NCI-H128 (cell line): ENCODE data around the gene TUBB3.
A peak's percentile ranks its signal among the peaks of the same experiment; 100 is the strongest.
"Not testable (repeated sequence)": the region's sequence is repeated elsewhere in the genome, so short reads cannot be mapped to it uniquely, and the experiment has no call there.

Experiments
- DNase-seq: peaks from one replicate; lab custom pipeline; 2025; ENCODE audit not compliant: unreplicated experiment; lab: John Stamatoyannopoulos, UW

Gene TUBB3

DNA sequence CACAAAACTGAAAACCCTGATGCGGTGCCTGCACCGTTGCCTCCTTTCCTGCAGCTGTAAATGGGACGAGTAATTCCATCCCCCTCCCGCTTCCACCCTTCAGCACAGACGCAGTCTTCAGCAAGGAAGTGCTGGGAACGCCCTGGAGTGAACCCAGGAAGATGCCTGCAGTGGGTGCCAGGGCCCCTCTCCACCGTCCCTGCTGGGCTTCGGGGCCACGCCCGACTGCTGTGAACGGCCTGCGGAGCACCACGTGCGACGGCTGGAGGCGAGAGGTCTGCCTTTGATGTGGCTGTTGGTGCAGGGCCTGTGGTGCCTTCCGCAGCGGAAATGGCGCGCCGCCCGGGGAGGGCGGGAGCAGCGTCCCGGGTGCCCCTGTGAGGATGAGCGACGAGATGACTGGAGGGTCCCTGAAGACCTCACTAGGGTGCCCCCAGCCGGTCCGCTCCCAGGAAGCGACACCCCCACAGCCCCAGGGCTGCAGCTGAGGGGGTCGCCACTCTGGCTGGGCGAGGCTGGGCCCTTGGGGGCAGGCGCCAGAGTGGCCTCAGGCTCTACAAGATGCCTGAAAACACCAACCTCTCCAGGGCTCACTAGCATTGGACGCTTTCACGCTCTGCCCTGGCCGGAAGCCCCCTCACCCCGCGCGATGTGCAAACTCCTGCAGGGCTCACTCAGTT is 5.2 kb upstream of the TUBB3 start:
- peak; percentile 34 for DNase-seq

DNA sequence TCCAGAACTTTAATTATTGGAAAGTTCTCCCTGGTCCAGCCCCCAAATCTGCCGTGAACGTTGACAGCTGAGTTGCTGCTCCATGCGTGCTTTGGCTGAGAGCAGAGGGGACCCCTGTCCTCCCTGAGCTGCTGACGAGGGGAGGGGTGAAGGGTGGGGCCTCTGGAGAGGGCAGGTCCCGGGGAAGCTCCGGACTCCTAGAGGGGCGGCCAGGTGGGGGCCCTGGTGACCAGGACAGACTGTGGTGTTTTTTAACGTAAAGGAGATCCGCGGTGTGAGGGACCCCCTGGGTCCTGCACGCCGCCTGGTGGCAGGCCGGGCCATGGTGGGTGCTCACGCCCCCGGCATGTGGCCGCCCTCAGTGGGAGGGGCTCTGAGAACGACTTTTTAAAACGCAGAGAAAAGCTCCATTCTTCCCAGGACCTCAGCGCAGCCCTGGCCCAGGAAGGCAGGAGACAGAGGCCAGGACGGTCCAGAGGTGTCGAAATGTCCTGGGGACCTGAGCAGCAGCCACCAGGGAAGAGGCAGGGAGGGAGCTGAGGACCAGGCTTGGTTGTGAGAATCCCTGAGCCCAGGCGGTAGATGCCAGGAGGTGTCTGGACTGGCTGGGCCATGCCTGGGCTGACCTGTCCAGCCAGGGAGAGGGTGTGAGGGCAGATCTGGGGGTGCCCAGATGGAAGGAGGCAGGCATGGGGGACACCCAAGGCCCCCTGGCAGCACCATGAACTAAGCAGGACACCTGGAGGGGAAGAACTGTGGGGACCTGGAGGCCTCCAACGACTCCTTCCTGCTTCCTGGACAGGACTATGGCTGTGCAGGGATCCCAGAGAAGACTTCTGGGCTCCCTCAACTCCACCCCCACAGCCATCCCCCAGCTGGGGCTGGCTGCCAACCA is 4.4 kb upstream of the TUBB3 start, which contains the start of gene MC1R:
MC1R (plus strand) TSS at position 410 of the 895 bp plus-strand sequence; CDS start at position 807, 397 bp downstream.
- DNase-seq: no peak

DNA sequence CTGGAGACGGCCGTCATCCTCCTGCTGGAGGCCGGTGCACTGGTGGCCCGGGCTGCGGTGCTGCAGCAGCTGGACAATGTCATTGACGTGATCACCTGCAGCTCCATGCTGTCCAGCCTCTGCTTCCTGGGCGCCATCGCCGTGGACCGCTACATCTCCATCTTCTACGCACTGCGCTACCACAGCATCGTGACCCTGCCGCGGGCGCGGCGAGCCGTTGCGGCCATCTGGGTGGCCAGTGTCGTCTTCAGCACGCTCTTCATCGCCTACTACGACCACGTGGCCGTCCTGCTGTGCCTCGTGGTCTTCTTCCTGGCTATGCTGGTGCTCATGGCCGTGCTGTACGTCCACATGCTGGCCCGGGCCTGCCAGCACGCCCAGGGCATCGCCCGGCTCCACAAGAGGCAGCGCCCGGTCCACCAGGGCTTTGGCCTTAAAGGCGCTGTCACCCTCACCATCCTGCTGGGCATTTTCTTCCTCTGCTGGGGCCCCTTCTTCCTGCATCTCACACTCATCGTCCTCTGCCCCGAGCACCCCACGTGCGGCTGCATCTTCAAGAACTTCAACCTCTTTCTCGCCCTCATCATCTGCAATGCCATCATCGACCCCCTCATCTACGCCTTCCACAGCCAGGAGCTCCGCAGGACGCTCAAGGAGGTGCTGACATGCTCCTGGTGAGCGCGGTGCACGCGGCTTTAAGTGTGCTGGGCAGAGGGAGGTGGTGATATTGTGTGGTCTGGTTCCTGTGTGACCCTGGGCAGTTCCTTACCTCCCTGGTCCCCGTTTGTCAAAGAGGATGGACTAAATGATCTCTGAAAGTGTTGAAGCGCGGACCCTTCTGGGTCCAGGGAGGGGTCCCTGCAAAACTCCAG is 3.4 kb upstream of the TUBB3 start:
- no peak for DNase-seq

DNA sequence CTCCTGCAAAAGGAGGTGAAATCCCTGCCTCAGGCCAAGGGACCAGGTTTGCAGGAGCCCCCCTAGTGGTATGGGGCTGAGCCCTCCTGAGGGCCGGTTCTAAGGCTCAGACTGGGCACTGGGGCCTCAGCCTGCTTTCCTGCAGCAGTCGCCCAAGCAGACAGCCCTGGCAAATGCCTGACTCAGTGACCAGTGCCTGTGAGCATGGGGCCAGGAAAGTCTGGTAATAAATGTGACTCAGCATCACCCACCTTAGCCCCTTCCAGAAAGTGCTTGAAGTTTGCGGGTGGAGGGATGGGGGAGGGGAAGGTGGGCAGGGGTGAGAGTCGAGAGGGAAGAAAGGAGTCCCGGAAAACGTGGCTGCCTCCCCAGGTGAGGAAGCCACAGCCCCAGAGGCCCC is 2.4 kb upstream of the TUBB3 start:
- no peak for DNase-seq

DNA sequence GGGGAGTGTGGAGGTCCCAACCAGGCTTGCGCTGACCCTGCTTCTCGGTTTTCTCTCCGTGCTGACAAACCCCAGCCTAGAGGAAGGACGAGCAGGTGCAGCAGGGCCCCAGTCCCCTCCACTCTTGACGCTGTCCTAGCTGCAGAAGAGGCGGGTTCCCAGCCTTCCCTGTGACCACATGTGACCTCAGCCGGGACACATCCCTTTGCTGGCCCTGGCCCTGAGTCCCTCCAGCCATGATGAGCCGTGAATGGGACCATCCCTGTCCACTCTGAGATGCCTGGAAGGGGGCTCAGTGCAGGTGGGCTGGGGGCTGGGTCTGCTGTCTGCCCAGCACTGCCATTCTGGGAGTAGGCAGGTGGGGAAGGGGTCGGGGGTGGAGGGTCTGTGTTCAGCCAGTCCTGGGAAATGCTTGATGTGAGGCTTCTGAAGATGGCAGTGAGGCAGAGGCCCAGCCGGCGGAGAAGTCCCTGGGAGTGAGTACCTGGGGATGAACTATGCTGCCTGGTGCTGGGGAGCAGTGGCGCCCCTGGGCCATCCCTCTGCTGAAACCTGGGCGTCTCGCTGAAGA is 1.9 kb upstream of the TUBB3 start:
- DNase-seq: no peak

DNA sequence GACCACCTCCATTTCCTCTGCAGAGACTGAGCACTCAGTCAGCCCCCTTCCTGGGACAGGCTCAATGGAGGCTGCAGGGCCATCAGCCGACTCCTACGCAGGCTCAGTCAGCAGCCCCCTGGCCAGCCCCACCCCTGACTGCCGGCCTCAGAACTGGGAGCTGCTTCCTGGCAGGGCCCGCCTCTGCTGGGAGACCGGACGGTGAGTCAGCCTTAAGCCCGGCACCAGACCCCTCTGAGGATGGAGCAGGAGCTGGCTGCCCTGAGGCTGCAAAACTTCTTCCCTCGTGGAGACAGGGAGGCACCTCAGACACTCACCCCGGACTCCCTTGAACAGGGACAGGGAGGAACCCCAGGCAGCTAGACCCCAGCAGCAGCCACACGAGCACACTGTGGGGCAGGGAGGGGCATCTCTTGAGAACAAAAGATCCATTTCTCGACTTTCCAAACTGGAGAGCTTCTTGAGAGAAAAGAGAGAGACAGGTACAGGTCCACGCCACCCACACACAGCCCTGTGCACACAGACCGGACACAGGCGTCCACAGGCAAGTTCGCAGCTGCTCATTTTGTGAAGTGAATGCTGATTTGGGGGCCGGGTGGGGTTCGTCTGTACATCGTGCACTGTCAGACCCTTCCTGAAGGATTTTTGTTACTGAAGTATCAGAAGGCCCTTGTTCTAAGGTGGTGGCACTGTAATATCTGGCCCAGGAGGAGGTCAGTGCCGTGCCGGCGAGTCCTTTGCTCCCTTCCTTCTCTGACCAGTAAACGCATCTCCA is 1.3 kb upstream of the TUBB3 start:
- DNase-seq: no peak

DNA sequence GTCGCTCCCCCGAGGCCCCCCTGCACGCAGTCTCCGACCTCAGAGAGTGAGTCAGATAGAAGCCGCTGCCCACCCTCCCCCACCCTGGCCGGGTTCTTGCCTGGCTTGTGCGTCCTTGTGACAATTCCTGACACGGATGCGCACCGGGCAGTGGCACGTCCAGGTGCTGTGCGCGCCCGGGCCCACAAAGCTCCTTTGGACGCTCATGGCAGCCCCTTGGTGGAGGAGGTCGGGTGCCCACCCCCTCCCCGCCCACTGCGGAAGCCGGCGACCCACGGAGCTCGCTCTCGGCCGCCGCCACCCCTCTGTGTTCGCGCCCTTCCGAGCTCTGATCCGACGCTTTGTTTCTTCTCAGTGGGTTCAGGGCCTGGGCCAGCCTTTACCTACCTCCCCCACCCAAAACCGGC is 662 bp upstream of the TUBB3 start:
- no peak for DNase-seq

DNA sequence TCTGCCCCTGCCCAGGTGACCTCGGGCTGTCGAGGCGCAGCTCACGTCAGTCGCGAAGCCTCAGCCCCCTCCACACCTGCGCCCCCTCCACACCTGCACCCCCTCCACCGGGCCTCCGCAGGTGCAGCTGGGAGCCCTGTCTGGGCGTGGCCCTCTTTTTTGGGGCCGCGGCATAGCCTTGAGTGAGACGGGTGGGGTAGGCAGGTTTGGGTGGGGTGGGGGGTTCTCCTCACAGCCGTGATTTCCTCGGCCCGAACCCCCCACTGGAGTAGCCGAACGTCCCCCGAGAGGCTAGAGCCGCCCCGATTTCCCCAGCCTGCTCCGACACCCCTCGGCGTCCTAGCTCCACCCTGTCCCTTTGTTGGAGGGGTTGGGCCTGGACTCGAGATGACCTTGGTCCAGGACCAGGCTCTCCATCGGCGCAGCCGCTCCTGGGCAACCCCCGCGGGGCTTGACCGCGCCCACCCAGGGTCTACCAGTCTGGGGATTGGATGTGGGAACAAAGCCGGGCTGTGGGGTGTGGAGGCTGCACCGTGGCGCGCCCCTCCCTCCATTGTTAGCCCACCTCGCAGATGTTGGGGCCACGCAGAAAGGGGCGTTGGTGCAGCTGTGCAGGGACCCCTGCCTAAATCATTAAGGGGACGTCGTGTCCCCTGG is 626 bp downstream of the TUBB3 start:
- no peak for DNase-seq

DNA sequence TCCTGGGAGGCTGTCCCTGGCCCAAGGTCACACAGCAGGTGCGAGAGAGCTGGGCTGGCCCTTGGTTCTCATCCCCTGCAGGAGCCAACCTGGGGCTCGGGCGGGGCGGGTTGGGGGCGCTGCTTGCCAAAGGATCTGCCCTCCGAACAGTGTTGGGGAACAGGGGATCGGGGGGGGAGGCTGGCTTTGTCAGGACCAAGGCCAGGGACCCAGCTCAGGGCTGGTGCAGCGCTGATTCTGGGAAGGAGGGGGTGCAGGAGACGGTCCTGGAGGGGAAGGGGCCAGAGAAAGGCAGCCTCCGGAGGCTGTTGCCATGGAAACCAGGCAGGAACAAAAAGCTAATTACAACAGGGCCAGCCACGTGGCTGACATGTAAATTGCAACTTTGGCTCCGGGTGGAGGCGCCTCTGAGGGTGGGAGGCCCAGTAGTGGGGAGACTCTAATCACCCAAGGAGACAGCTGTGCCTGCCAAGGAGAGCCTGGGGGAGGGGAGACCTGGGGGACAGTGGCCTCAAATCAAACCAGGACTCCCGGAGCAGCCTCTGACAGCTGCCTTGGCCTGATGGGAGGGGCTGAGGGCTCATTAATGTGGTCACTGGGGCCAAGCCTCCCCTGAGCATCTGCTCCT is 1.3 kb downstream of the TUBB3 start:
- DNase-seq: no peak

DNA sequence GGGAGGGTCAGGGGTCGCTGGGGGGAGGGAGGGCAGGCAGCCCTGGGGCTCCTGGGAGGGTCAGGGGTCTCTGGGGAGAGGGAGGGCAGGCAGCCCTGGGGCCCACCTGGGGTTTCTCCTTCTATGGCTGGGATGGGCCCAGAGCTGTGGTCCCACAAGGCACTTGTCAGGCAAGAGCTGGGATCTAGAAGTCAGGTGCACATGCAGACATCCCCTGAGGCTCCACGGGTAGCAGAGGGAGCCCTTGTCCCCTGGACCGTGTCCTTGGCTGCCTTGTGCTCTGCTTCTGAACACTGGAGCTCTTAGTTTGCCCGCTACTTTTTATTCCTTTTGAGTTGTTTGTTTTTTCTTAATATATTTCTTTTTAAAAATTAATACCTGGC is 1.8 kb downstream of the TUBB3 start:
- no peak for DNase-seq

DNA sequence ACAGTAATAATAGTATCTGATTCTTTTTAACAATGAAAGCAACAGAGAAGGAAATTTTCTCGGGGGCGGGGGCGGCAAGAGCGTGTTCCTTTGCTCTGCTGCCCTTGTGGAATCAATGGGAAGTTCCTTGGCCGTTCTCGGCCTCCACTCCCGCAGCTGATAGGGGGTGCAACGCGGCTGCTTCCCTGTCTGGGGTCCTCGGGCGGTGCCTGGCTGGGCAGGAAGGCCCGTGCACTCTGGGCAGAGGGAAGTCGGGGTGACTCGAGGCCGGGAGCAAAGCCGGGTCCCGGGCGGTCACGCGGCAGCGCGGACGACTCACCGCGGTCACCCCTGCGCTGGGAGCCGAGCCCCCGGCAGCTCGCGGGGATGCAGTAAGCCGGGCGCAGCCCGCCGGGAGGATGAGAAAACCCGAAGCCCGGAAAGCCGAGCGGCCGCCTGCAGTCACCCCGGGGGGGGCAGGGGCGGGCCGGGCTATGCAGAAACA is 2.5 kb downstream of the TUBB3 start:
- no peak for DNase-seq

DNA sequence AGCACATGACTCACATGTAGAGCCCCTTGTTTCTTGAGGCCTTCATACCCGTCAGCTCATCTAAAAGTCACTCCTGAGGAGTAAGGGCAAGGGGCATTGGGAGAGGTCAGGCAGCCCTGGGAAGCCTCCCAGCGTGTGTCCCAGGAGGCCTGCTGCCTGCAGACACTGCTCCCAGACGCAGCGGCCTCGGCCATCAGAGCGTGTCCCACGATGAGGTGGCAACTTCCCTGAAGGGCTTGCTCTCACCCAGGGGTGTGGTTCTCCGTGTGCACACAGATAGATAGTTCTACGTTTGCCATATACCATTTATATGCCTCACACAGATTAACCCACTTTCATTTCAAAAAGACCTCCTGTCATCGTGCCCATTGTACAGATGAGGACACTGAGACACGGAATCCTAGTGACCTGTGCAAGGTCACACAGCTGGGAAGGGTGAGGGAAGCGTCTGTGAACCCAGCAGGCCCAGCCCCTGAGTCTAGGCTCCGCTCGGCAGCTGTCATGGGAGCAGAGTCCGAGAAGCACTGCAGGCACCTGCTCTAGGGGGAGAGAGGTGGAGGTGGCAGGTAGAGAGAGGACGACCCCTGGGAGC is 8.3 kb downstream of the TUBB3 start:
- no peak for DNase-seq

DNA sequence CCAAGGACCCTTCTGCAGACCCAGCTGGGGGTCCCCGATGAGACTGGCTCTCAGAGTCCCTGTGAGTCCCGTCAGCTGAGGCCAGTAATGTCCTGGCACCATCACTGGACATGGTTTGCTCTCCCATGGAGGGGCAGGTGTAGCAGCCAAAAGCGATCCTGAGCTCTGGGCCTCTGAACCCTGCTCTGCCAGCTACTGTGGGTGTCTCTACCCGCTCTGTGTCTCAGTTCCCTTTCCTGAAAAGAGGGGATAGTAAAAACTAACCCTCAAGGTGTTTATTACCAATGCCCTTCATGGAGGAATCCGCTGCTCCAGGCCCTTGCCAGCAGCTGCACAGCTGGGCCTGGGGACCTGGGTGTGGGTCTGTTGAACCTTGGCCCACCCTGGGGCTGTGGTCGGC is 8.8 kb downstream of the TUBB3 start:
- DNase-seq: no peak

DNA sequence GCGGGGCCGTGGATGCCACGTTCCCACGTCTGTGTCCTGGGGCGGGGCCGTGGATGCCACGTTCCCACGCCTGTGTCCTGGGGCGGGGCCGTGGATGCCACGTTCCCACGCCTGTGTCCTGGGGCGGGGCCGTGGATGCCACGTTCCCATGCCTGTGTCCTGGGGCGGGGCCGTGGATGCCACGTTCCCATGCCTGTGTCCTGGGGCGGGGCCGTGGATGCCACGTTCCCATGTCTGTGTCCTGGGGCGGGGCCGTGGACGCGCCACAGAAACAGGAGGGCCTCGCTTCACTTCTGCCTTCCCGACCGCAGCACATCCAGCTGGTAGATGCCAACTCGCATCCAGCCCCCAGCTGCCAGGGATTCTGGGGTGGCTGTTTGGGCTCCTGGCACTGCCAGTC is 10.9 kb downstream of the TUBB3 start:
- not testable (repeated sequence) for DNase-seq

DNA sequence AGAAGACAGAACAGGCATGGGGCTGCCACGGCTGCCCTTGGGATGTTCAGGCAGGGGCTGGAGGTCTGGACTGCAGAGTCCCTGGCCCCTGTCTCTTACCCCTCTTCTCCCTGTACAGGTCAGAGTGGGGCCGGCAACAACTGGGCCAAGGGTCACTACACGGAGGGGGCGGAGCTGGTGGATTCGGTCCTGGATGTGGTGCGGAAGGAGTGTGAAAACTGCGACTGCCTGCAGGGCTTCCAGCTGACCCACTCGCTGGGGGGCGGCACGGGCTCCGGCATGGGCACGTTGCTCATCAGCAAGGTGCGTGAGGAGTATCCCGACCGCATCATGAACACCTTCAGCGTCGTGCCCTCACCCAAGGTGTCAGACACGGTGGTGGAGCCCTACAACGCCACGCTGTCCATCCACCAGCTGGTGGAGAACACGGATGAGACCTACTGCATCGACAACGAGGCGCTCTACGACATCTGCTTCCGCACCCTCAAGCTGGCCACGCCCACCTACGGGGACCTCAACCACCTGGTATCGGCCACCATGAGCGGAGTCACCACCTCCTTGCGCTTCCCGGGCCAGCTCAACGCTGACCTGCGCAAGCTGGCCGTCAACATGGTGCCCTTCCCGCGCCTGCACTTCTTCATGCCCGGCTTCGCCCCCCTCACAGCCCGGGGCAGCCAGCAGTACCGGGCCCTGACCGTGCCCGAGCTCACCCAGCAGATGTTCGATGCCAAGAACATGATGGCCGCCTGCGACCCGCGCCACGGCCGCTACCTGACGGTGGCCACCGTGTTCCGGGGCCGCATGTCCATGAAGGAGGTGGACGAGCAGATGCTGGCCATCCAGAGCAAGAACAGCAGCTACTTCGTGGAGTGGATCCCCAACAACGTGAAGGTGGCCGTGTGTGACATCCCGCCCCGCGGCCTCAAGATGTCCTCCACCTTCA is 11.7 kb downstream of the TUBB3 start:
- DNase-seq: no peak

DNA sequence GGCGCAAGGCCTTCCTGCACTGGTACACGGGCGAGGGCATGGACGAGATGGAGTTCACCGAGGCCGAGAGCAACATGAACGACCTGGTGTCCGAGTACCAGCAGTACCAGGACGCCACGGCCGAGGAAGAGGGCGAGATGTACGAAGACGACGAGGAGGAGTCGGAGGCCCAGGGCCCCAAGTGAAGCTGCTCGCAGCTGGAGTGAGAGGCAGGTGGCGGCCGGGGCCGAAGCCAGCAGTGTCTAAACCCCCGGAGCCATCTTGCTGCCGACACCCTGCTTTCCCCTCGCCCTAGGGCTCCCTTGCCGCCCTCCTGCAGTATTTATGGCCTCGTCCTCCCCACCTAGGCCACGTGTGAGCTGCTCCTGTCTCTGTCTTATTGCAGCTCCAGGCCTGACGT is 12.5 kb downstream of the TUBB3 start:
- not testable (repeated sequence) for DNase-seq

DNA sequence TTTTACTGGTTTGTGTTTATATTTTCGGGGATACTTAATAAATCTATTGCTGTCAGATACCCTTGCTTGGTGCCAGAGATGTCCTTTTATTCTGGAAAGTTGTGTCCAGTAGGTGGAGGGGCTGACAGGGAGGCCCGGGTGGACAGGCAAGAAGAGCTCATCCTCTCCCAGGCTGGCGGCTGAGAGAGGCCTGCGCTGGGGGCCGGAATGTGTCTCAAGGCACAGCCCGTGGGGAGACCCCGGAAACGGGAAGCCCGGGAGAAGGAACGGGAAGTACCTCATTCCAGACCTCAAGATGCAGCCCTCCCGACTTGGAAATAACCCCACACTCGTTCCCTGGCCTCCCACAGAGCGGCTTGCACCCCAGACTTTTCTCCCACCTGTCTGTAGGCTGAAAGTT is 12.9 kb downstream of the TUBB3 start:
- DNase-seq: no peak

DNA sequence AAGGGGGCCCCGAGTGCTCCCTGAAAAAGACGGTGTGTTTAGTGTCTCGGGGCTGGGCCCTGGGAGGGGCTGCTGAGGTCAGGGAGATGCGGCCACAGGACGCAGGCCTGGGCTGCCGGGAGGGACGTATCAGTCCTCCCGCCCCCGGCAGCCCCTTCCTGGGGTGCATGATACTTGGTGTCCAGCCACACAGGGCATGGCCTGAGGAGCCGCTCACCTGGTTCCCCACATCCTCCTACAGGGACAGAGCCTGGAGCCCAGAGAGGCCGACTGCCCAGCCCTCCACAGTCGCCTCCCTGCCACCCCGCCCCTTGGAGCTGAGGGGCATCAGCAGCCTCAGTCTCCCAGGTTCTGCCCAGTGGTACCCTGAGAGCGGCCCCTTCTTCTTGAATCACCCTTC is 13.4 kb downstream of the TUBB3 start:
- DNase-seq: no peak
